Measurements from ENCODE around the gene HEXIM1.
"Not testable (repeated sequence)": the region's sequence is repeated elsewhere in the genome, so short reads cannot be mapped to it uniquely, and the experiment has no call there.

Gene HEXIM1

DNA sequence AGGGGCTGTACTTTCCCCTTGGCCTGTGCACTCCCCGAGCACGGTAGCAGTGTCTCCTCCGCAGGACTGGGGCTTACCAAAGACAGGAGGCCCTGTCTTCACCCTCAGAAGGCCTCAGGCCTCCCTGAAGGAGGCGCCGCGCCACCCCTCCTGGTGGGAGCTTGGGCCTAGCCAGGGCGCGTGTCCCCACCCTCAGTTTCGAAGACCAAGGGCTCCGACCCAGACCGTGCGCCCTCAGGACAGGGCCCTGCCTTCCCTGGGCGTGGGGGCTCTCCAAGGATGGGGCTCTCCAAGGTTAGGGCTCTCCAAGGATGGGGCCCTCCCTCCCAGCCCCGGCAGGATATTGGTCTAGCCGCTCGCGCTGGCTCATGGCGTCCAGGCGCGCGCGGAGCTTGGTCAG is 27.7 kb upstream of the HEXIM1 start:
- no peak for TF ChIP-seq ZFX (IDR thresholded peaks at IDR 0.05)
- no peak for TF ChIP-seq CTCF (conservative IDR thresholded peaks at IDR 0.05)
- H3K27ac ChIP-seq, result no peak overlapping the region

- no peak overlapping the region for H3K27ac ChIP-seq
- TF ChIP-seq ZFX (IDR thresholded peaks at IDR 0.05), result no peak
- TF ChIP-seq CTCF (conservative IDR thresholded peaks at IDR 0.05), result no peak
These were observed 27.2 kb upstream of the HEXIM1 start for GRCh38 chr17:45121055-45121454.

DNA sequence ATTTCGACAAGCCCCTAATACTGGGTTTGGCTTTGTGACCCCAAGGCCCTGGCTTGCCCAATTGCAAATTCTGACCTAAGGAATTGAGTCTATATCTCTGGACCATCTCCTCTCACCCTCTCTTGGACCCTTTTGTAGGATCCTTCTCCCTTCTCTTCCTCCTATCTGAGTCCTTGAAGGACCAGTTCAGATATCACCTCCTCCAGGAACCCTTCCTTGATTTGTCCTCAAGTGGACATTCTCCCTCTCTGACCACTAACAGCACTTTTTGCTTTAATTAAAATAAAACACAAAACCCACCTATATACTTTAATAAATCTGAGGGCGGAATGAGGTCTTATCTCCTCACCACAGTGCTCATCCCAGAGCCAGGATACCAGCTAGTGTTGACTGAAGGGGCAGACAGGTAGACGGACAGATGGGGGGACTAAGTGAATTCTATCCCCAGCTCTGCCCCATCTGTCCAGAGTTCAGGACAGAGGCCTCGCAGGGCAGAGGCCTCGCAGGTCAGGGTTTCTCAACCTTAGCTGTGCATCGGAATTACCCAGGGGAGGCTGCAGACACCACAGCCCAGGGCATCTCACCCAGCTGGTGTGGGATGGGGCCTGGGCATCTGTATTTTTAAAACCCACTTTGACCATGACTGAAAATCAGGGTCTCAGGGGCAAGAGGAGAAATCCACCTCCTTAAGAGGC is 25.1 kb upstream of the HEXIM1 start:
- no peak overlapping the region for H3K27ac ChIP-seq
- no peak for TF ChIP-seq ZFX (IDR thresholded peaks at IDR 0.05)
- no peak for TF ChIP-seq CTCF (conservative IDR thresholded peaks at IDR 0.05)

GRCh38 chr17:45123930-45124796 is 24.1 kb upstream of the HEXIM1 start:
- H3K27ac ChIP-seq, result no peak overlapping the region
- TF ChIP-seq ZFX (IDR thresholded peaks at IDR 0.05) (no peak), CTCF (conservative IDR thresholded peaks at IDR 0.05) (no peak)

DNA sequence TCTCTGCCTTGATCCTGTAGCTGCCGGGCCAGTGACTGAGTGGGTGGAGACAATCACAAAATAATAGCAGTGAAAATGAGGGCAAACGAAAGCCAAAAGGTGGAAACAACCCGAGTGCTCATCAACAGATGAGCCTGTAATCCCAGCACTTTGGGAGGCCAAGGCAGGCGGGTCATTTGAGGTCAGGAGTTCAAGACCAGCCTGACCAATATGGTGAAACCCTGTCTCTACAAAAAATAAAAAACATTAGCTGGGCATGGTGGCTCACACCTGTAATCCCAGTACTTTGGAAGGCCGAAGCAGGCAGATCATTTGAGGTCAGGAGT is 23.5 kb upstream of the HEXIM1 start:
- not testable (repeated sequence) for H3K27ac ChIP-seq

DNA sequence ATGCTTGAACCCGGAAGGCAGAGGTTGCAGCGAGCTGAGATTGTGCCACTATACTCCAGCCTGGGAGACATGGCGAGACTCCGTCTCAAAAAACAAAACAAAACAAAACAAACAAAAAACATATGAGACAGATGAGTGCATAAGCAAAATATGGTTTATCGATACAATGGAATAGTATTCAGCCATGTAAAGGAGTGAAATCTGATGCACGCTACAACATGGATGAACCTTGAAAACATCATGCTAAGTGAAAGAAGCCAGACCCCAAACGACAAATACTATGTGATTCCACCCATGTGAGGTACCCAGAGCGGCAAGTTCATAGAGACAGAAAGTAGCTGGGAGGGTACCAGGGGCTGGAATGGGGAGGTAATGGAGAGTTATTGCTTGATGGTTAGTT is 22.8 kb upstream of the HEXIM1 start:
- H3K27ac ChIP-seq, result no peak overlapping the region
- TF ChIP-seq ZFX (IDR thresholded peaks at IDR 0.05), result no peak
- no peak for TF ChIP-seq CTCF (conservative IDR thresholded peaks at IDR 0.05)

DNA sequence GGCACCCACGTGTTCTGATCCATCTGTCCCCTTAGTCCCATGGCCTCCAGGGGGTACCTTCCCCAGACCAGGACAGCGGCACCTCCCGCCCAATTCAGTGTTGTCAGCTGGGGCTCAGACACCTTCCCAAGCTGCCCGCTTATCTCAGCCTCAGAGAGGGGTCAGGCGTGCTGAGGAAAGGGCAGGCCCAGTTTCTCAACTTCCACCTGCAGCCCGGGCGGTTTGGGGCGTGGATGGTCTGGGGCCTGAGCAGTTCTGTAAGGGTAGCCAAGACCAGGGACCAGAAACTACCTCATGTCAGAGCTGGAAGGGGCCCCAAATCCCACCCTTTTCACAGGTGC is 21.1 kb upstream of the HEXIM1 start:
- H3K27ac ChIP-seq, result no peak overlapping the region
- TF ChIP-seq CTCF (conservative IDR thresholded peaks at IDR 0.05) (no peak), ZFX (IDR thresholded peaks at IDR 0.05) (no peak)
